ENCODE data around the gene ALCAM.

GRCh38 chr3:105322570-105323273 lies 44.0 kb upstream of the ALCAM start:
- TF ChIP-seq CTCF (IDR thresholded peaks at IDR 0.05; ENCODE audit: insufficient read depth, low read length), result no peak
- no peak for TF ChIP-seq POLR2AphosphoS5 (IDR thresholded peaks at IDR 0.05; ENCODE audit: low read depth)
- no peak for TF ChIP-seq GABPA (IDR thresholded peaks at IDR 0.05; ENCODE audit: low read depth)
- no peak for TF ChIP-seq SPI1 (IDR thresholded peaks at IDR 0.05; ENCODE audit: borderline replicate concordance, low read depth)
